Kidney capillary endothelial cell (primary cell): Measurements from ENCODE around the gene LILRA2.
"Not testable (repeated sequence)": the region's sequence is repeated elsewhere in the genome, so short reads cannot be mapped to it uniquely, and the experiment has no call there.

Experiments used
- DNase-seq: peaks from one replicate; pipeline ENCODE4 v3.0.0-alpha.2; 2018; ENCODE audit warnings: low spot score

LILRA2 gene

DNA sequence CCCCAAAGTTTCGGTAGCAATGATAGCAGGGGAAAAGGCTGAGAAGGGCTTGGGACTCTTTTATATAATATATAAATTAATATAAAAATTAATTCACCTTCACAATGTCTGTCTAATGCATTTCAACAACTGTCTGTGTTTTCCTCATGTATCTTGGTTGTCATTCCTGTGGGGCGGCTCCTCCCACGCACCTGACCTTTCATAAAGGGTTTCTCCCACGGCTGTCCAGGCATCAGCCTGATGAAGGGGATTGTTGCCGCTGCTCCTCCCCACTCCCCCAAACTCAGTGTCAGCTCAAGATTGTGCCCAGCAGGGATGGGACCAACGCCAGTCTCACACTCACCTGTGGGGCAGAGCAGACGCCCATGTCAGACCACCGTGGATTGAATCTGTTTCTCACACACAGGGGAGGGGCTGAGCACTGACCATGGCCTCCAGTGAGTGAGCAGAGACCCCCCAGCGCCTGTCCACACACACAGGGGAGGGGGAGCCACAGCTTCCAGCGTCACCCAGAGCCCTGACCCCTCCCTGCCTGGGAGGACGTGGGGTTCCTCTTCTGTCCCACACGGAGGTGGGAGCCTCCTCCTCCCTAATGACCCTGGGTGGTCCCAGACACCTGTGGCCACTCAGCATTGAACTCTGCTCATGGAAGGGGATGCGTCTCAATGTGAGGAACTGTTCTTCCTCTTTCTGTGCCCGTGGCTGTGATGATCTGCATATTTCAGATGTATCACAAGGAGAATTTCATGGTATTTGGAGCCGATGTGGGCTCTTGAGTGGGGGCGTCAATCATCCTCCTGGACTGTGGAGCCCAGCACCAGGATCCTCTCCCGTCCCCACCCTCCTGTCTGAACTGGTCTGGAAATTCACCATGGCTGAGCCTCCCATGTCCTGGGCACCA, 1.6 kb upstream of the LILRA2 start:
- not testable (repeated sequence) for DNase-seq

DNA sequence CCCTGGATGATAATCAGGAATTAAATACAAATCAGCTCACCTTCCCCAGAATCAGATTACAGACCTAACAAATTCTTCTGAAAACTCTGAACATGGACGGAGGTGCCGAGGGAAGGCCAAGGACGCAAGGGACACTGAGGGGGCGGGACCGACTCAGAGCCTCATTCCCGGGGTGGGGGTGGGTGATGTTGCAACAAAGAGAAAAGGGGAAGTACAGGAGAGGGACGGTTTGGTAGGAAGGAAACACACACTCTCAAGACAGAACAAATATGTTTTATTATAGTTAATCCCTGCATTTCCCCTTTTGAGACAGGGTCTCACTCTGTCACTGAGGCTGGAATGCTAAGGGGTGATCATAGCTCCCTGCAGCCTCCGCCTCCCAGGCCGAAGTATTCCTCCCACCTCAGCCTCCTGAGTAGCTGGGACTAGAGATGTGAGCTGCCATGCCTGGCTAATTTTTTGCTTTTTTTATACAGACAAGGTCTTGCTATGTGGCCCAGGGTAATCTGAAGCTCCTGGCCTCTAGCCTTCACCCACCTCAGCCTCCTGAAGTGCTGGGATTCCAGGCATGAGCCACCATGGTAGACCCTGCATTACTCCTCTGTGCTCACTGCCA, 786 bp upstream of the LILRA2 start:
- DNase-seq: no peak

DNA sequence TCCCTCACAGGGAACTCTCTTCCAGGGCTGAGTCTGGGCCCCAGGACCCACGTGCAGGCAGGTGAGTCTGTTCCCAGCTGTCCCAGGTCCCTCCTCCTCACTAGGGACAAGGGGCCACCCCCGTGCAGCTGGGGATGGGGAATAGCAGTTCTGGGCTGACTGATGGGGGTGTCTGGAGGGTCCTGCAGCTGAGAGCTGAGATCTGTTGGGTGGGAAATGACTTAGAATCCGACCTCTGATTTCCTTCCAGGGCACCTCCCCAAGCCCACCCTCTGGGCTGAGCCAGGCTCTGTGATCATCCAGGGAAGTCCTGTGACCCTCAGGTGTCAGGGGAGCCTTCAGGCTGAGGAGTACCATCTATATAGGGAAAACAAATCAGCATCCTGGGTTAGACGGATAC, 461 bp downstream of the LILRA2 start:
- no peak for DNase-seq

DNA sequence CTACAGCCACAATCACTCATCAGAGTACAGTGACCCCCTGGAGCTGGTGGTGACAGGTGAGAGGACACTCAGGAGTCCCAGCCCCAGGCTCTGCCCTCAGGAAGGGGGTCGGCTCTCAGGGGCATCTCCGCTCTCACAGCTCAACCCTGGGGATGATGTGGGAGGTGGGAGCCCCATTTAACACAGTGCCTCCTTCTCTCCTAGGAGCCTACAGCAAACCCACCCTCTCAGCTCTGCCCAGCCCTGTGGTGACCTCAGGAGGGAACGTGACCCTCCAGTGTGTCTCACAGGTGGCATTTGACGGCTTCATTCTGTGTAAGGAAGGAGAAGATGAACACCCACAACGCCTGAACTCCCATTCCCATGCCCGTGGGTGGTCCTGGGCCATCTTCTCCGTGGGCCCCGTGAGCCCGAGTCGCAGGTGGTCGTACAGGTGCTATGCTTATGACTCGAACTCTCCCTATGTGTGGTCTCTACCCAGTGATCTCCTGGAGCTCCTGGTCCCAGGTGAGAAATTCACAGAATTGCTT, 1.0 kb downstream of the LILRA2 start:
- no peak for DNase-seq

DNA sequence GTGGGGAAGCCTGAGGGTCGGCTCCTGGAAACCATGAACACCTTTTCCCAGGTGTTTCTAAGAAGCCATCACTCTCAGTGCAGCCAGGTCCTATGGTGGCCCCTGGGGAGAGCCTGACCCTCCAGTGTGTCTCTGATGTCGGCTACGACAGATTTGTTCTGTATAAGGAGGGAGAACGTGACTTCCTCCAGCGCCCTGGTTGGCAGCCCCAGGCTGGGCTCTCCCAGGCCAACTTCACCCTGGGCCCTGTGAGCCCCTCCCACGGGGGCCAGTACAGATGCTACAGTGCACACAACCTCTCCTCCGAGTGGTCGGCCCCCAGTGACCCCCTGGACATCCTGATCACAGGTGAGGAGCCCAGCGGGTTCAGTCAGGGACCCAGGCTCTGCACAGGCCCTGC, 1.6 kb downstream of the LILRA2 start:
- DNase-seq: not testable (repeated sequence)

DNA sequence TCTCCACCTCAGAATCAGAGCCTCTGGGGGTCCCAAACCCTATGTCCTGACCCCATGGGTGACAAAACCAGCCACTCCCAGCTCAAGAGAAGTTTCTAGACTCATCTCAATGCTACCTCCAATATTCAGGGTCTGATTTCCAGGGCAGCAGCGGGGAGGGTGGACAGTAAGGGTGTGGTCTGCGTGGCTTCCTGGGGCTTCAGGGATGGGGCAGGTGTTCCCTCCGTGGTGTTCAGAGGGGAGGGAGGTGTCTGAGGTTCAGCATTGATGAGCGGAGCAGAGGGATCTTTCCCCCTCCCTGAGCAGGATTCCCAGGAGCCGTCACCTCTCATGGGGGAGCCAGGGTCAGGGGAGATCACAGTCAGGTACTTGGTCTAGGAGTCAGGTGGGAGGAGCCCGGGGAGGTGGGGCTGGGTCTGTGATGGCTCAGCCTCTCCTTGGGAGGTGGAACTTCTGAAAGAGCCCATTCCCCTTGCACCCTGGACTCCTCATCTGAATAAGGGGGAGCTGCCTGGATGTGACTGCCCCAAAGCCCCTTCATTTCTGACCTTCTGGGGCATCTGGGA, 2.9 kb downstream of the LILRA2 start:
- DNase-seq: no peak

DNA sequence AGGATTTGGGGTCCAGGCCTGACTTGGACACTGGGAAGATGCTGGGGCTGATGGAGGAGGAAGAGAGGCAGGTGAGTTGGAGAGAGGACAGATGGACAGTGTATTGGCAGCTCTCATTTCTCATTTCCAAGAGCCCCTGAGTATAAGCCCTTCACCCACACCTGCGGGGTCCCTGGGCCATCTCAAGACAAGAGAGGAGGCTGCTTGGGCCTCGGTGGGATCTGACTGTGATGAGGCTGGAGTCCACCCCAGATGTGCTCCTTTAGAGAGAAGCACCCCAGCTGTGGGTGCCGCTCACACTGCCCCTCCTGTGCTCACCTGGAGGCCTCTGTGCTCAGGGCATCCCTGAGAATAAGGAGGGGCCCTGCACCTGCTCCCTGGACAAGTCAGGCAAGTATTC, 3.7 kb downstream of the LILRA2 start:
- DNase-seq: no peak

DNA sequence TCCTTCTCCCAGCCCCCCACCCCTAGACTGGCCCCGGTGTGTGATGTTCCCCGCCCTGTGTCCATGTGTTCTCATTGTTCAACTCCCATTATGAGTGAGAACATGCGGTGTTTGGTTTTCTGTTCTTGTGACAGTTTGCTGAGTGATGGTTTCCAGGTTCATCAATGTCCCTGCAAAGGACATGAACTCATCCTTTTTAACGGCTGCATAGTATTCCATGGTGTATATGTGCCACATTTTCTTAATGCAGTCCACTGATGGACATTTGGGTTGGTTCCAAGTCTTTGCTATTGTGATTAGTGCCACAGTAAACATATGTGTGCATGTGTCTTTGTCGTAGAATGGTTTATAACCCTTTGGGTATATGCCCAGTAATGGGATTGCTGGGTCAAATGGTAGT, 4.7 kb downstream of the LILRA2 start:
- not testable (repeated sequence) for DNase-seq

DNA sequence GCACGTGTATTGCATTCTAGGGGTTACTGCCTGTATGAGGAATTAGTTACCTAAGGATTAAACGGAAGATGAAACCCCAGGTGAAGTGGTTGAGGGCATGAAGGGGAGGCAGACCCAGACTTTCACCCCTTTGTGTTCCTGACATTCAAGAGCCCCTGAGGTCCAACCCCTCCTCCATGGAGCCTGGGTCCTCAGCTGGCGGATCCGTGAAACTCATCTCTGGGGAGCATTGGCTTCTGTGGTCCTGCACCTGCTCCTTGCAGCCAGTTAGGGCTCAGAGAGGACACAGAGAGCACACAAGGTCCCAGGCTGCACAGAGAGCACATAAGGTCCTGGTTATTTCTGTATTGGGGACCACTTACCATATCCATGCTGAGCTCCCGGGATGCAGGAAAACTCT, 12.8 kb downstream of the LILRA2 start:
- DNase-seq: no peak

DNA sequence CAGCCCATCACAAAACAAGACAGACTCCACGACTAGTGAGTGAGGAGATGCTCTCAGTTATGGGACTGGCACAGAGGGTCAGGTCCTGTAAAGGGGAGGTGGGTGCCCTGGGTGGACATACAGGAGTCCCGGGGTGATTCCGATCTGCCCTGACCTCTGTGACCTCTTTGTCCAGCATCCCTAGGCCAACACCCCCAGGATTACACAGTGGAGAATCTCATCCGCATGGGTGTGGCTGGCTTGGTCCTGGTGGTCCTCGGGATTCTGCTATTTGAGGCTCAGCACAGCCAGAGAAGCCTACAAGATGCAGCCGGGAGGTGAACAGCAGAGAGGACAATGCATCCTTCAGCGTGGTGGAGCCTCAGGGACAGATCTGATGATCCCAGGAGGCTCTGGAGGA, 13.4 kb downstream of the LILRA2 start:
- DNase-seq: no peak

DNA sequence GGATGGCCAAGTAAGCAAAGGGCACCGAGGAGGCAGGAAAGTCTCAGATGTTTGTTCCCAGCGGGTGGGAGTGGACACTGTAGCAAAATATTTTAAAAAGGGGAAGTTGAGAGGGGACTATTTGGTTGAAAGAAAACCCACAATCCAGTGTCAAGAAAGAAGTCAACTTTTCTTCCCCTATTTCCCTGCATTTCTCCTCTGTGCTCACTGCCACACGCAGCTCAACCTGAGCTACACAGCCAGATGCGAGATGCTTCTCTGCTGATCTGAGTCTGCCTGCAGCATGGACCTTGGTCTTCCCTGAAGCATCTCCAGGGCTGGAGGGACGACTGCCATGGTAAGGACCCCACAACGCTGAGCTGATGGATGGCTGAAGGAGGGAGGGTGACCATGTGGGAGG, 19.9 kb downstream of the LILRA2 start, which contains the start of gene LILRA1:
LILRA1 (plus strand) TSS at position 188 of the 400 bp plus-strand sequence. CDS start 613 bp downstream, outside the sequence.
- DNase-seq: not testable (repeated sequence)

DNA sequence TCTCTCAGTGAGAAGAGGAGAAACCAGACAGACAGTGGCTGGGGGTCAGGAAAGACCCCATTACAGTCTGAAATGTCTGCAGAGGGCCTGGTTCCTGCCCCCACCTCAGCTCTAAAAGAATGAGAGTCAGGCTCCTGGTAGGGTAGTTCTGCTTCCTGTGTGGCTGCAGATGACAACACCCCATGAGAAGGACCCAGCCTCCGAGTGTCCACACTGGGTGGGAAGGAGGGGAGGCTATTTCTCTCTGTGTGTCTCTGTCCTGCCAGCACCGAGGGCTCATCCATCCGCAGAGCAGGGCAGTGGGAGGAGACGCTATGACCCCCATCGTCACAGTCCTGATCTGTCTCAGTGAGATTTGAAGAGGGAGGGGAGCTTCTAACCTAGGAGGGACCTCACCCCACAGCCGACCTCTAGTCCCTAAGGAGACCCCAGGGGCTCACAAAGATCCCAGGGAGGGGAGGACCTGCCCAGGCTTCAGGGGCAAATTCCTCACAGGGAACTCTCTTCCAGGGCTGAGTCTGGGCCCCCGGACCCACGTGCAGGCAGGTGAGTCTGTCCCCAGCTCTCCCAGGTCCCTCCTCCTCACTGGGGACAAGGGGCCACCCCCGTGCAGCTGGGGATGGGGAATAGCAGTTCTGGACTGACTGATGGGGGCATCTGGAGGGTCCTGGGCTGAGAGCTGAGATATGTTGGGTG, 20.5 kb downstream of the LILRA2 start:
- not testable (repeated sequence) for DNase-seq

DNA sequence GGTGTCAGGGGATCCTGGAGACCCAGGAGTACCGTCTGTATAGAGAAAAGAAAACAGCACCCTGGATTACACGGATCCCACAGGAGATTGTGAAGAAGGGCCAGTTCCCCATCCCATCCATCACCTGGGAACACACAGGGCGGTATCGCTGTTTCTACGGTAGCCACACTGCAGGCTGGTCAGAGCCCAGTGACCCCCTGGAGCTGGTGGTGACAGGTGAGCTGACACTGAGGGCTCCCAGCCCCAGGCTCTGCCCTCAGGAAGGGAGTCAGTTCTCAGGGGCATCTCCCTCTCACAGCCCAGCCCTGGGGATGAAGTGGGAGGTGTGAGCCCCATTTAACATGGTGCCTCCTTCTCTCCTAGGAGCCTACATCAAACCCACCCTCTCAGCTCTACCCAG, 21.1 kb downstream of the LILRA2 start:
- DNase-seq: no peak

DNA sequence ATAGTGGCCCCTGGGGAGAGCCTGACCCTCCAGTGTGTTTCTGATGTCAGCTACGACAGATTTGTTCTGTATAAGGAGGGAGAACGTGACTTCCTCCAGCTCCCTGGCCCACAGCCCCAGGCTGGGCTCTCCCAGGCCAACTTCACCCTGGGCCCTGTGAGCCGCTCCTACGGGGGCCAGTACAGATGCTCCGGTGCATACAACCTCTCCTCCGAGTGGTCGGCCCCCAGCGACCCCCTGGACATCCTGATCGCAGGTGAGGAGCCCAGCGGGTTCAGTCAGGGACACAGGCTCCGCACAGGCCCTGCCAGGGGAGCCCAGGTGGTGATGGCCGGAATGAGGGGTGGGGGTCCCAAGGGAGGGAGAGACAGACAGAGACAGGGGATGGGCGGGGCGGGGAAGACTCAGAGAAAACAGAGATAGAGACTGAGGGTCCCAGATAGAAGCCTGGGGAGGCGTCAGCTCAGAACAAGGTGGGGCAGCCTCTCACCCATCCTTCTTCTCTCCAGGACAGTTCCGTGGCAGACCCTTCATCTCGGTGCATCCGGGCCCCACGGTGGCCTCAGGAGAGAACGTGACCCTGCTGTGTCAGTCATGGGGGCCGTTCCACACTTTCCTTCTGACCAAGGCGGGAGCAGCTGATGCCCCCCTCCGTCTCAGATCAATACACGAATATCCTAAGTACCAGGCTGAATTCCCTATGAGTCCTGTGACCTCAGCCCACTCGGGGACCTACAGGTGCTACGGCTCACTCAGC, 22.3 kb downstream of the LILRA2 start:
- not testable (repeated sequence) for DNase-seq

DNA sequence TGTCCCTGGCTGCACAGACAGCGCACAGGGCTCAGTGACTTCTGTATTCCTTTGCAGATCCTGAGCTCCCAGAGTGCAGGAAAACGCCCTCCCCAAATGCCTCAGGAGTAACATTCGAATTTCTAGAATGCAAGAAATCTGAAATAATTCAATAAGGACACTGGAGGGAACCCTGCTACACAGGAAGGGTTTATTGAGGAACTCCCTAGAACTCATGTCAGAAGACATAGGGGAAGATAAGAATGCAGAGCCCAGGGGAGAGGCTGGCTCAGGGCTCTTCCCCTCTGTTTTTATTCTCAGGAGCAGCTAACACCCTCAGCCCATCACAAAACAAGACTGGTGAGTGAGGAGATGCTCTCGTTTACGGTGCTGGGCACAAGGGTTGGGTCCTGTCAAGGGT, 26.6 kb downstream of the LILRA2 start:
- DNase-seq: no peak

DNA sequence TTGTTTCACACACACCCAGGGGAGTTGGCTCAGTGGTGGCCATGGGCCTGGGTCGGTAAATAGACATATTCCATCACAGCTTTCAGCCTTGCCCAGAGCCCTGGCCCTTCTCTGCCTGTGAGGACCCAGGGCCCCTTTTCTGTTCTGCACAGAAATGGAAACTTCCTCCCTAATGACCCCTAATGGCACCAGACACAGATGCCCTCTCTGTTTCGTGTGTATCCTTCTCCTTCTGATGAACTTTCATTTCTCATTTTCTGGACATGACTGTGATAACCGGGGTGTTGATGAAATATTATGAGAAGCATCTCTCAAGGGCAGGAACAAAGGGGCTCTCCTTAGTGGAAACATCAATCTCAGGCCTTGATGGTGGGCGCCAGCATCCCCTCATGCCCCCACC, 32.6 kb downstream of the LILRA2 start:
- DNase-seq: no peak

DNA sequence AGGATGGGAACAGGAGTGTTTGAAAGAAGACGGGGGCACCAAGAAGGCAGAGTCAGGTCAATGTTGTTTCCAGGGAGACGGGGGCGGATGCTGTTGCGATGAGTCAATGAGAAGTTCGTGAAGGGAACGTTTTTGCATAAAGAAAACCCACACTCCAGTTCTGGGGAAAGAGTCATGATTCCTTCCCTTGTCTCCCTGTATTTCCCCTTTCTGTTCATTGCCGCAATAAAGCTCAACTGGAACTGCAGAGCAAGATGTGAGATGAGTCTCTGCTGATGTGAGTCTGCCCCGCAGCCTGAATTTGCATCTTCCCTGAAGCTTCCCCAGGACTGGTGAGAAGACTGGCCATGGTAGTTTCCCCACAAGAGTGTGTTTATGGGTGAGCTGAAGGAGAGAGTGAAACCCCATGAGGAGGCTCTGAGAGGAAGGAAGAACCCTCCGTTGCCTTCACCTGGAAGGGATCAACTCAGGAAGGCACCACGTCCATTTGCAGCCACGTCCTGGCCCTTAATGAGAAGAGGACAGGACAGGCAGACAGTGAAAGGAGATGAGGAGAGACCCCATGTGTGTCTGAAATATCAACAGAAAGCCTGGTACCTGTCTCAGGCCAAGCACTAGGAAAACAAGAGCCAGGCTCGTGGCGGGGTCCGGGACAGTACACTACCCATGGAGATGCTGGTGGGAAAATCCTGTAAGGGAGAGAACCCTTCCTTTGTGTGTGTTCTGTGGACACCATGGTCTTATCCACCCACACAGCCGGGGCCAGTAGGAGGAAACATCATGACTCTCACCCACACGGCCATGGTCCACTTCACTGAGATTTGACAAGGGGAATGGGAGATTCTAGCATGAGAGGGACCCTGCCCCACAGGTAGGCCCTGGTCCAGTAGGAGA, 33.5 kb downstream of the LILRA2 start:
- DNase-seq: no peak

DNA sequence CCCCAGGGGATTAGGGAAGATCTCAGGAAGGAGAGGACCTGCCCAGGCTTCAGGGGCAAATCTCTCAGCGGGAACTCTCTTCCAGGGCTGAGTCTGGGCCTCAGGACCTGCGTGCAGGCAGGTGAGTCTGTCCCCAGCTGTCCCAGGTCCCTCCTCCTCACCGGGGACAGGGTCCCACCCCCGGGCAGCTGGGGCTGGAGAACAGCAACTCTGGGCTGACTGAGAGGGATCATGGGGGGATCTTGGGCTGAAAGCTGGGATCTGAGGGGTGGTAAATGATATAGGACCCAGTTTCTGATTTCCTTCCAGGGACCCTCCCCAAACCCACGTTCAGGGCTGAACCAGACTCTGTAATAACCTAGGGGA, 34.2 kb downstream of the LILRA2 start:
- DNase-seq: no peak

DNA sequence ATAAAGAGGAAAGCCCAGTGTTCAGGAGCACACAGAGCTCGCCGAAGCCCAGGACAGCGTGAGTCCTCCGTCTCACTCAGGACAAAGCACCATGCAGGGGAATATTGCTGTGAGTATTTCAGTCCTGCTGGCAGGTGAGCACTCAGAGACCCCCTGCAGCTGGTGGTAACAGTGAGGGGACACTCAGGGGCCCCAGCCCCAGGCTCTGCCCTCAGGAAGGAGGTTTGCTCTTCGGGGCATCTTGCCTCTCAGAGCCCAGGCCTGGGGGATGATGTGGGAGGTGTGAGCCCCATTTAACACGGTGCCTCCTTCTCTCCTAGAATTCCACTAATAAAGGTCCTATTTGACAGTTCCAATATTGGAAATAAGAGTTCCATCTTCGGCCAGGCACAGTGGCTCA, 34.6 kb downstream of the LILRA2 start:
- no peak for DNase-seq

DNA sequence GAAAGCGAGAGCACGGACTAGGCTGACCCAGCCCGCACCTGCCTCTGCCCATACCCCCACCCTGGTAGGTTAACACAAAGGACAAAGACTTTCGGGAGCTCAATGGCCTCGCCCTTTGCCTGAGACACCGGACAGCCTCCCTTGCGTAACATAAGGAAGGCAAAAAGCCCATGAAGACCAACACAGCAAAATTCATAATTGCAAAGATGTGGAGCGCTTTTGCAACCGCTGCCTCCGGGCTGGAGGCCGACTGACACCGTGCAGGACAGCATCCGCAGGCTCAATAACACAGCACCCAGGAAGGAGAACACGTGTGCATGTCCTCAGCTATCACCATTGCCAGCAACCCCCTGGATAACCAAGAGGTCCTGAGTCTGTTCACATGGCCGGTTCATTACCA, 35.2 kb downstream of the LILRA2 start:
- DNase-seq: no peak
